22Rv1 (cell line): ENCODE results near the gene TRAF7.

Experiments used
- H3K27ac ChIP-seq: fragments of 450-650 bp; 2 replicates; pipeline ENCODE4 v1.5.1; 2017
- ZFX ChIP-seq: fragments of 450-650 bp; IDR thresholded peaks from 2 replicates; pipeline ENCODE4 v1.6.1; 2017; ENCODE audit warnings: antibody characterized with exemption, borderline replicate concordance
- TF ChIP-seq, protein P1 (sequence below): fragments of 450-650 bp; IDR thresholded peaks from 2 replicates; pipeline ENCODE4 v1.5.1; 2017; ENCODE audit warnings: mild to moderate bottlenecking

The TRAF7 gene

DNA sequence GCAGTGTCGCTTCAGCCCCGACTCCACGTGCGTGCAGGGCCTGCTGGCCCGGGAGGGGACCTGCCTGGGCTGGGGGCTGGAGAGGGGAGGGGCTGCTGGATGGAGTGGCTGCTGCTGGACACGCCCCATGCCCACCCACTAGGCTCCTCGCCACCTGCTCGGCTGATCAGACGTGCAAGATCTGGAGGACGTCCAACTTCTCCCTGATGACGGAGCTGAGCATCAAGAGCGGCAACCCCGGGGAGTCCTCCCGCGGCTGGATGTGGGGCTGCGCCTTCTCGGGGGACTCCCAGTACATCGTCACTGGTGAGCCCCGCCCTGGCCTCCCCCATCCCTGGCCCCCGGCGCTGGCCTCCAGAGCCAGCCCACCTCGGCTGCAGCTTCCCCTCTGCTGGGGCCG, 52.7 kb downstream of the TRAF7 start:
- peak overlapping the region; percentile 85 for H3K27ac ChIP-seq
- TF ChIP-seq, protein P1, sequence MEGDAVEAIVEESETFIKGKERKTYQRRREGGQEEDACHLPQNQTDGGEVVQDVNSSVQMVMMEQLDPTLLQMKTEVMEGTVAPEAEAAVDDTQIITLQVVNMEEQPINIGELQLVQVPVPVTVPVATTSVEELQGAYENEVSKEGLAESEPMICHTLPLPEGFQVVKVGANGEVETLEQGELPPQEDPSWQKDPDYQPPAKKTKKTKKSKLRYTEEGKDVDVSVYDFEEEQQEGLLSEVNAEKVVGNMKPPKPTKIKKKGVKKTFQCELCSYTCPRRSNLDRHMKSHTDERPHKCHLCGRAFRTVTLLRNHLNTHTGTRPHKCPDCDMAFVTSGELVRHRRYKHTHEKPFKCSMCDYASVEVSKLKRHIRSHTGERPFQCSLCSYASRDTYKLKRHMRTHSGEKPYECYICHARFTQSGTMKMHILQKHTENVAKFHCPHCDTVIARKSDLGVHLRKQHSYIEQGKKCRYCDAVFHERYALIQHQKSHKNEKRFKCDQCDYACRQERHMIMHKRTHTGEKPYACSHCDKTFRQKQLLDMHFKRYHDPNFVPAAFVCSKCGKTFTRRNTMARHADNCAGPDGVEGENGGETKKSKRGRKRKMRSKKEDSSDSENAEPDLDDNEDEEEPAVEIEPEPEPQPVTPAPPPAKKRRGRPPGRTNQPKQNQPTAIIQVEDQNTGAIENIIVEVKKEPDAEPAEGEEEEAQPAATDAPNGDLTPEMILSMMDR: no peak
- TF ChIP-seq ZFX: no peak

DNA sequence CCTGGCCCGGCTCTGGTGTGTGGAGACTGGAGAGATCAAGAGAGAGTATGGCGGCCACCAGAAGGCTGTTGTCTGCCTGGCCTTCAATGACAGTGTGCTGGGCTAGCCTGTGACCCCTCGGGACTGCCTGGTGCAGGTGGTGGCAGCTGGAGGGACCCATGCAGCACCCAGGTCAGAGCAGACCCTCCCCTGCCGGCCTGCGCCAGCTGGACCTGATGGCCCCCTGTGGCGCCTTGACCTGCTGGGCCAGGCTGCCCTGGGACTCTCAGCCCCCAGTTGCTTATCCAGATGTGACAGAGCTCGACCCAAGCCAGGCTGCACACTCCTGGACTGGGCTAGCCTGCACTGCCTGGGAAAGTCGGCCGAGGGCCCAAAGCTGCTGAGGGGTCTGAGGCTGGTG, 53.2 kb downstream of the TRAF7 start:
- H3K27ac ChIP-seq: peak overlapping the region; percentile 85
- TF ChIP-seq, protein P1: no peak
- TF ChIP-seq ZFX: no peak

DNA sequence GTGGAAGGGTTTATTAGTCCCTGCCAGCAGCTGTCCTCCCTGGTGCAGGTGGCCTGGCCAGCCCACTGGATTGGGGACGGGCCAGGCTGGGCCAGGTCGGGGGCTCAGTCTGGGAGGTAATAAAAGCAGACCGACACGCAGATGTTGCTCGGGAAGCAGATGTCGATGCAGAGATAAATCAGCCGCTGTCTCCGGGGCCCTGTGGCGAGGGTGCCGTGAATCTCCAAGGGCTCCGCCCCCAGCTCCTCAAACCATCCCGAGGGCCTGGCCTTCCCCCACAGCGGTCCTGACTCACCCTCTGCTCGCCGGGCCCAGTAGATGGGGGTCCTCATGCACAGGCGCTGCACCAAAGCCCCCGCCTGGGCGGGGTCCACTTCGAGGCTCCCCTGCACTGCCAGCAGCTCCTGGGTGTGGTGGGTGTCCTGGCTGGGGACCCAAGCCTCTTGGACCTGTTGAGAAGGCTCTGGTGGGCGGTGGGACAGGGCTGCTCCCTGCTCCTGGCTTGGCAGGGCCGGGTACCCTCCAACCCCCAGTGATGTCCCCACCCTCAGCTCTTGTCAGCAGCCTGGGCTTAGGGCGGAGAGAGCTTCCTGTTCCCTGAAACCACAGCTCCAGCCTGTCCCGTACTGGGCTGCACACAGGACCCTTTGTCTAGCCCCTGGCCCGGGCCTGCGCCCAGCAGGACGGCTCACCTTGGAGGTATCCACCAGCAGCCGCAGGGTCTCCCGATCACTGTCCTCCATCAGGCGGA, 53.9 kb downstream of the TRAF7 start:
- no peak for TF ChIP-seq ZFX
- TF ChIP-seq, protein P1: no peak
- H3K27ac ChIP-seq: peak overlapping the region; percentile 99

DNA sequence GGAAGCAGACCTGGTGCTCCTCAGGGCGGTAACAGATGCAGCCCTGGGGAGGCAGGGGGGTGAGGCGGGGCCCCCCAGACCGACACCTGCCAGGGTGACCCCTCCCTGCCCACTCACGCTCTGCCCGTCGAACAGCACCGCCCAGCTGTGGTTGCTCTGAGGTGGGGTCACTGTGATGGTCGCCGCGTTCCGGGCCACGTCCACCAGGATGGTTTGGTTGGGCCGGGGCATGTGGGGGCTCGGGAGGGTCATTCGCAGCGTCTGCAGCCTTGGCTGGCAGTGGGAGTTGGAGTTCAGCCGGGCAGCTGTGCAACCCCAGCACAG, 54.4 kb downstream of the TRAF7 start:
- TF ChIP-seq, protein P1: no peak
- TF ChIP-seq ZFX: no peak
- peak overlapping the region; percentile 99 for H3K27ac ChIP-seq

DNA sequence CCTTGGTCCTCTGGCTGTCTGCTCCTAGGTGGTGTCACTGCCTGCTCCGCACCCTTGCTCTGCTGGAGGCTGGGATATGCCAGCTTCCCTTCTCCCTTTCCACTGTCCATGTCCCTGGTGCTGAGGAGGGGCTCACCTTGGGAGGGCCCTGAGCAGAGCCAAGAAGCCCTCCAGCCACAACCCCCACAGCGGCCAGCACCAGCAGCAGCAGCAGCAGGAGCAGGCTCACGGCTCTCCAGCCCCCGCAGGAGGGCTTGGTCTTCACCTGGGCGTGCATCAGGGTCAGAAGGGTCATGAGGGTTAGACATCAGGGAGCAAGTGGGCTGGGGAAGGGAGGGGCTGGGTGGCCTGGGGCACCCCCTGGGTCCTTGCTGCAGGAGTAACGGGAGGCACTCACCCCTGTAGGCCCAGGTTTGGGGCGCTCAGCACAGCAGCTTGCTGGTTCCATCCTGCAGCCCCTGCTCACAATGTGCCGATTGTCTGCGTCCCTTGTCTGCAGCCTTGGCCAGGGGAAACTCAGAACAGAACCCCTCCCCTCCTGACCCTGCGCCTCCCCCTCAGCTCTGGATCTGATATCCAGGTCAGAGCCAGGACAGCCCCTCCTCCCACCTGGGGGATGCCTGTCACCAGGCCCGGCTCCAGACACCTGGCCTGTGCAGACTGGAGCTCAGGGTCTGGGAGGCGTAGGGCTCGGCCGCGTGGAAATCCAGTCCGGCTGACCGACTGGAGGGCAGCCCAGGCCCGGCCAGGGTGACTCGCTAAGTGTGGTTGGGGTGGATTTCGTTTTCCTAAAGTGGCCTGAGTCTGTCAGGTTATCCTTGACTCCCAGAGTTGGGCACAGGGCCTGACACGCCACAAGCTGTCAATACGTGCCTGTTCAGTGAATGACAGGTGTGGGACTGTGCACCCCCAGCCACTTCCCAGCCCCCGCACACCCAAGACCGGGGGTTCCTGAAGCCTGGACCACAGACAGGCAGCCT, 55.1 kb downstream of the TRAF7 start, which contains the start of gene BRICD5:
Gene BRICD5 (minus strand): TSS at position 478 of the 980 bp plus-strand sequence. CDS start 30 bp downstream, at position 448.
- peak within 1 kb of the TSS; percentile 99 for H3K27ac ChIP-seq
- TF ChIP-seq ZFX: no peak
- TF ChIP-seq, protein P1: no peak

DNA sequence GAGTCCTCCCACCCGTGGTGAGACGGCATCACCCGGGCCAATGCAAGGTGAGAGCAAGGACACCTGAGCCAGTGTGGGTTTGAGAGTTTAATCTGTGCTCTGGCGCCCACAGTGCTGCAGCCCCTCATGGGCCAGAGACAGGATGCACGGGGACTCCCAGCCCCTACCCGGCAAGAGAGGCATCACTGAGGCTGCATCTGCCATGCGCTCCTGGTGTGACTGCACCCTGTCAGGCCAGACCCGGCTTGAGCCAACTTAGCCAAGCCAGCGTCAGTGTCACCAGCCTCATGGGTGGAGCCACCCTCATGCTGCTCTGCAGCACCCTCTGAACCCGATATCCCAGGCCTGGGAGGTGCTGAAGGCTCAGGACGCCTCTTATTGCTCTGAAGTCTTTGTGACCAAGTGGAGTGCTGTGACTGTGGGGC, 56.4 kb downstream of the TRAF7 start:
- TF ChIP-seq ZFX: no peak
- TF ChIP-seq, protein P1: no peak
- peak overlapping the region; percentile 99 for H3K27ac ChIP-seq
